Testis (tissue), 2 donors: ENCODE results near the gene ADORA1.

ENCODE experiments used
- CTCF ChIP-seq, 3 experiments: fragments of 450-650 bp in 2 of 3; fragments of 200-600 bp in 1 of 3; sonication (generic) in 1 of 3; IDR thresholded peaks; one replicate each; pipeline ENCODE4 v1.5.1; 2016 to 2019; ENCODE audit warnings: antibody characterized with exemption in 3 of 3, mild to moderate bottlenecking in 2 of 3, moderate library complexity in 1 of 3
- POLR2A ChIP-seq: fragments of 450-650 bp; IDR thresholded peaks from one replicate; pipeline ENCODE4 v1.6.1; 2017; ENCODE audit warnings: antibody characterized with exemption, mild to moderate bottlenecking, moderate library complexity

GRCh38 chr1:203089651-203090045, 37.9 kb upstream of the ADORA1 start:
- TF ChIP-seq CTCF (IDR thresholded peaks at IDR 0.05), result no peak
- TF ChIP-seq POLR2A, result no peak
